HG03097 (cell line): ENCODE data around the gene PEMT.

Source experiments
- ATAC-seq: cut with Tn5 transposase; IDR thresholded peaks from one replicate; pipeline ENCODE4 v1.9.1; 2021; ENCODE audit not compliant: unreplicated experiment, low FRiP score

Gene PEMT

DNA sequence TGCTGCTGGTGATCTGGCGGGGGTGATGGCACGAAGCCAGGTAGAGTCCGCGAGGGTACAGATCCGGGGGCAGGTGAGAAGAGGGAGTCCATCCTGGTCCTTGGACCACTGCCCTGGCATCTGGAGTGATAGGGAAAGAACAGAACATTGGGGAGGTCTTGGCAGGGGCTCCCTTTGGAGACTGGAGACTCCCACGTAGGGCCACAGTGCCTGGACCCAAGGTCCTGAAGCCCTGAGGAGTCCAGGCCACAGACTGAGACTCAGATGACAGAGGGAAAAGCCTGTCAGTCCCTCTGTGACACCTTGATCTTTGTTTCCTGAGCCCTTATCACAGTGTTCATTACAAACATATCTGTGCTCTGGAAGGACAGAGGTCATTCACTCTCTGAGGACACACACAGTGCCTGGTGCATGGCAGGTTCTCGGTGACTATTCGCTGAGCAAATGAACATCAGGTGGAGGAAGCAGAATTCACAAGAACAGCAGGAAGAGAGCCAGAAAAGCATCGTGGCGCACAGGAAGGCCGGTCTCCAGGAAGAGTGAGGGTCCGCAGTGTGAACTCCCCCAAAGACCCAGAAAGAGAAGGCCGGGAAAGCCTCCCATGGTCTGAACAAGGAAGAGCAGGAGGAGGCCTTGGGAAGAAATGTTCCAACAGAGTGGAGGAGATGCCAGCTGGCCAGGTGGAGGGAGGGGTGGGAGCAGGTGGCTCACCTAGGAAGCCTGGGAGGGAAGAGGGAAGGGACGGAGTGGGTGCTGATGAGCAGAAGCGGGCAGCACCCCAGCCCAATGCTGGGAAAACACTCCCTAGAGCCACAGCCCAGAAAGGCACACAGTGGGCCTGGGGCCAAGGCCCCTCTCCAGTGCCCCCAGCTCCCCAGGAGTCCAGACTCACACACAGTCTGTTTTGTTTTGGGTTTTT, 20.5 kb downstream of the PEMT start:
- ATAC-seq = no peak

DNA sequence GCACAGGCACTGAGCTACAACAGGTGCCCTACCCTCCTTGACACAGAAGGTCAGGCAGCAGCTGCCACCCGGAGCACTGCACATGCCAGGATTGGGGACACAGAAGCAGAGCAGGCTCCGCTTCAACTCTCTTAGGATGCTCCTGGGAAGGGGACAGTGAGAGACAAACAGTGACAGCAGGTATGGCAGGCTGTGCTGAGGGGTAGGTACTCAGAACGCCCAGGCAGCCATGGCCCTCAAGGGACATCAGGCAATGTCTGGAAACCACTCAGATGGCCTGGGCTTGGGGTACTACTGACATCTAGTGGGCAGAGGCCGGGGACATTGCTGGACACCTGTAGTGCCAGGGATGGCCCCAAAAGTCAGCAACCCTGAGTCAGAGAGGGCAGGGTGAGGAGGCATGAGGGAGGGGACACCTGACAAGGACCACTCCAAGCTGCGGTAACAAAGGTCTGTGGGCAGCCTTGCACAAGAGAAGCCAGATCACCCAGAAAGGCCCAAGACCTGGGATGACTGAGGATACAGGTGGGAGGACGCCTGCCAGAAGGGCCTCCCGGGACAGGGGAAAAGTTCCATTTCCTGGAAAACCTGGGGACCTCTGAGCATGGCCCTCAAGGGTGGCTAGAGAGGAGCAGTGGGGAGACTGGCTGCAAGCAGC, 21.2 kb downstream of the PEMT start:
- ATAC-seq = no peak

DNA sequence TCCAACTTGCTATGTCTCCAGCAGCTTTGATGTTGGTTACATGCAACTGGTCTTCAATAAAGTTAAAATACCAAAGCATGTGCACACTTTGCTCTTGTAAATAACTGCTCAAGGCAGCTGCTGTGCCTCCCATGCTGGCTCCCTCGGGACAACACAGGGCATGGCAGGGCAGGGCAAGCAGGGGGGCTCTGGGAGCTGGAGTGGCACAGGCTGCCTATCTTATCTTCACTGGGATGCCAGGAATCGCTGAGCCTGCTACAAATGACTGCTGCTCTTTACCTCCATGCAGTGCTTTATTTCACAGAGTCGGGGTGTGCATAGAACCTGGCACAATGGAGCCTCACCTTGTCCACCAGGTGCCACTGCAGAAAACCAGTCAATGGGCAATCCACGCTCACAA, 21.8 kb downstream of the PEMT start:
- no peak for ATAC-seq

DNA sequence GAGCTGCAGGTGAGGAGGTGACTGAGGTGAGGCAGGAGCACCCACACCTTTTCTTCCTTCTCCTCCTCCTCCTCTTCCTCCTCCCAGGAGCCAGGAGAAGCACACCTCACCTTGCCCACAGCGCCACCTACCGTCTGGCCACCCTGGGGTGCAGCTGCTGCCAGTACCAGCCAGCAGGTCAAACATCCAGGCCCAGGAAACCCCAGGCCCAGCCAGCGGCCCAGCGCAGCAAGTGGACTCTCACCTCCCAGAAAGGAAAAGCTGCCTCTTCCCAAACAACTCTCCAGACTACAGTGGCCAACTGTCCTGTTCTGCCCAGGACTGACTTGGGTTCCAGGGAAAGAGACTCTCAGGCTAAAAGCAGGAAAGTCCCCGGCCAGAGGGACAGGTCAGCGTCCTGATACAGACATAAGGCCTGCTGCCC, 22.7 kb downstream of the PEMT start:
- ATAC-seq = no peak

DNA sequence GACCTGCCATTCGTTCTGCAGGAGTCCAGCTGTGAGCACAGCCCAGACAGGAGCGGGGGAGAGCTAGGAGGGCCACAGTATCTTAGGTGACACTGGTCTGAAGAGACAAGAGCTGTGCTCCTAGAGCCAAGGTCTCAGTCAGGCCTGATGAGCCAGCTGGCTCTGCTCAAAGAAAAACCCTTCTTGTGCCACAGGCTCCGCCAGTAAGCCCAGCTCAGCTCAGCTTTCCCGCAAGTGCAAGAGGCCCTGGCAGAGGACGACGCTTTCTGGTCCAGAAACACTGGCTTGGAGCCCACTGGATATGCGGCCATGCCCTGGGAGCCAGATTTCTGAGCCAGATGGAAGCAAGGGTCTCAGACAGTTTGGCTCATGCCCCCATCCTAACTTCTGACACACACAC, 23.9 kb downstream of the PEMT start:
- no peak for ATAC-seq

DNA sequence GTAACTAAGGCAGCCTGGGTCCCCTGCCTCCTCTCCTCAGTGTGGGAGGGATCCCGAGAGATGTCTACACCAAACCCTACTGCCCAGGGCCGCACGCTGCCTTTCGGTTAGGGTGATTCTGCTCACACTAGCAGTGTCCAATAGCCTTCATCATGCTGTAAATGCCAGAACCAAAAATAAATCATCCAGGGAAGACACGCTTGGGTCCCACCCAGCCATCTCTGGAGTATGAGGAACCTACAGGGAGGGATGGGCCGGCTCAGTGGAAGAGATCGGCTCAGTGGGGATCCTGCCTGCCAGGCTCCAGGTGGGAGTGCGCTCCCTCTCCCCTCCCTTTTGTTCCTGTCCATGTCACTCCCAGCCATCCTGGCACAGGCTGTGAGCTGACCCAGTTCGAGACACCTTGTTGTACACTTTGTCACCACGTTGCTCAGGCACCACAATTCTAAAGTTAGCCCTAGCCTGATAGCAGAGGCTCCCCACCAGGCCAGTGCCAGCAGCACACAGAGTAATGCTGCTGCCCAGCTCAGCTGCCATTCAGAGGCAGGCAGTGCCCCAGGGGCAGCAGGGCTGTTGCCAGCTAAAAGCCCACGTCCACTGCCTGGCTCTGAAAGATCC, 24.5 kb downstream of the PEMT start:
- no peak for ATAC-seq

DNA sequence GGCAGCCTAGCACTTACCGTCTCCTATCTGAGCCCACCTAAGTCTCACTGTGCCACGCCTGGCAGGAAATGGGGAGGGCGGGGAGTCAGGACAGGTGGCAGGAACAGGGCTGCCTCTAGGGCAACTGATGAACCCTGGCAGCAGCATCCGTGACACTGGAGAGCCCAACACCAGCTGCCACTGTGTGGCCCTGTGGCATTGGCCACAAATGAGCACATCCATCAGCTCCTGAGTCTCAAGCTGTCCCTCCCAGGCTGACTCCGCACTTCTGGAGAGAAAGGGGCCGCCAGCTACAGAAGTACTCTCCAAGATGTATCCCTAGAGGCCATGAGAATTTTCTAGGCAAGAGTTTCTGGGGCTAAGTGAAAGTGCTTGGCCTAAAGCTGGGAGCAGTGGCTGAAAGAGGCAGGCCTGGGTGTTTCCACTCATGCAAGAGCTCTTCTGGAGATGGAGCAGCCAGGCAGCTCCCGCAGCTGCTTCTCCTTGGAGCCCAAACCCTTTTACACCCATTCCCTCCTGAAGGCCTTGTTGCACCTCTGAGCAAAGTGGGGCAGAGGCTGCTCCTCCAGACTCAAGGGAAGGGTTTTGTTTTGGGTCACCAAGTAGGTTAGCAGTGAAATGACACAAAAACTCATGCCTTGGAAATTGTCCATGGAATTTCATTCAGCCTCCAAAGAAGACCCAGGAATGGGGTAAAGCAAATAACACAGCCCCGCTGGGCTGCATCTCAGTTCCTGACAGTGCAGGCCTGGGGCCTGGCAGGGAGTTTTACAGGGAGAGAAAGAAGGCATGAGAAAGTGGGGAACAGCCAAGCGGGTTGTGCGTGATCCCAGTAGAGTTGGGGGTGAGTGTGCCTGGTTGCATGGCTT, 25.8 kb downstream of the PEMT start:
- no peak for ATAC-seq

DNA sequence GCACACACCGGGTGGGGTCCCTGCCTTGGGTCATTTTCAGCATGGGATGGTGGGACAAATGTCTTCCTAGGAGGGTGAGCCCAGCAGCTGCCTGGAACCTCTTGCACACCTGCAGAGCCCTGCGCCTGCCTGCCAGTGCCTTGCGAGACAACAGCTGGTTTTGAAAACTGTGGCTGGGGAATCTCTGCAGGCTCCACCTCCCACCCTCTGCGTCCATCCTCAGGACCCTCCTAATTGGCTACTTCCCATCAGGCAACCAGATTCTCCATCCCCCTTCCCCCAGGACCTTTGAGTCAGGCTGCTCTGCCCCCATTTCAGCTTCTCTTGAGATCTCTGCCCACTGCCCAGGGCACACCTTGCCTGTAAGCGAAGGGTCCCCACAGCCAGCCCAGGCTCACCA, 26.6 kb downstream of the PEMT start:
- ATAC-seq = no peak

DNA sequence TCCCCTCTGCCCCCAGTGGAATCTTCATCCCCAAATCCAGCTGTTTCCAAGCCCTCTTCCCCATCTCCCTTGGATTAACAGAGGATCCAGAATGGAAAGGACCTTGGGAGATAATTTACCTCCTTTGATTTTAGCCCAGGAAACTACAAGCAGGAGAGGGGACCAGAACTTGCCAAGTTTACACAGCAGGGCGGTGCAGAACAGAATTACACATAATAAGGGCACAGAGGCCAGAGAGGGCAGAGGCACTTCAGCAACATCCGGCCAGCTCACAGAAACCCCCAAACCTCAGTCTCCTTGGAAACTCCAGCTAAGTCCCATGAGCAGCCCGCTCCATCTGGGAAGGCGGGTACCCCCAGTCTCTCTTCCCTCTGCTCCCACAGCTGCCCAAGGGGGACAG, 27.2 kb downstream of the PEMT start:
- no peak for ATAC-seq

DNA sequence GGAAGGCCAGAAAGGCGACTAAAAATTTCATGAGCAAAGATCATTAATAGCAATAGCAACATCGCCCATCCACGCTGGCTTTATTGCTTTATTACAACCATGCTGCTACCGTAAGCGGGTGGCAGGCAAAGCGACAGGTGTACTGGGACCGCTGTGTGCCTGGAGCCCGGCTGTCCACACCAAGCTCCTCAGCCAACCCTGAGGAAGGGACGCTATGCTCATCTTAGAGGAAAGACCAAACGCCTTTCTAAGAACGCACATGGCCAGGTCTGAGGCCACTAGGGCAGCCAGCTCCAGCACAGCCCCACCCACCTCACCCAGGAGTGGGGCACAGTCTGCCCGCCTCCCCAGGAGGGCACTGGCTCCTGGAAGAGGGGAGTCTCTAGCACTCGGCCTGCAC, 28.0 kb downstream of the PEMT start:
- ATAC-seq = no peak

DNA sequence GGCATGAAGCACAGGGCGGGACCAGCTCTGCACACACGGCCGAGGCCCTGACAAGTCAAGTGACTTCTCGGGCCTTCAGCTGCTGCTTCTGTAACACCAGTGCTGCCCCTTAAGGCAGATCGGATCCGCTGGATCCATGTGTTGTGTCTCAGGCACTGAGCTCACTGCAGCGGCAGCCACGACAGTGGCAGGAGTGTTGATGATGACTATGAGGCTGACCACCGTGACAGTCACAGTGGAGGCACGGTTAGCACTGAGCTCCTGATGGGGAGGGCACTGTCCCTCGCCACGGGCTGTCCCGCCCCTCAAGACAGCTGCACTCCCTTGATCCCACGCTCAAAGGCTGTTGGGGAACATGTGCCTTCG, 29.4 kb downstream of the PEMT start:
- no peak for ATAC-seq

DNA sequence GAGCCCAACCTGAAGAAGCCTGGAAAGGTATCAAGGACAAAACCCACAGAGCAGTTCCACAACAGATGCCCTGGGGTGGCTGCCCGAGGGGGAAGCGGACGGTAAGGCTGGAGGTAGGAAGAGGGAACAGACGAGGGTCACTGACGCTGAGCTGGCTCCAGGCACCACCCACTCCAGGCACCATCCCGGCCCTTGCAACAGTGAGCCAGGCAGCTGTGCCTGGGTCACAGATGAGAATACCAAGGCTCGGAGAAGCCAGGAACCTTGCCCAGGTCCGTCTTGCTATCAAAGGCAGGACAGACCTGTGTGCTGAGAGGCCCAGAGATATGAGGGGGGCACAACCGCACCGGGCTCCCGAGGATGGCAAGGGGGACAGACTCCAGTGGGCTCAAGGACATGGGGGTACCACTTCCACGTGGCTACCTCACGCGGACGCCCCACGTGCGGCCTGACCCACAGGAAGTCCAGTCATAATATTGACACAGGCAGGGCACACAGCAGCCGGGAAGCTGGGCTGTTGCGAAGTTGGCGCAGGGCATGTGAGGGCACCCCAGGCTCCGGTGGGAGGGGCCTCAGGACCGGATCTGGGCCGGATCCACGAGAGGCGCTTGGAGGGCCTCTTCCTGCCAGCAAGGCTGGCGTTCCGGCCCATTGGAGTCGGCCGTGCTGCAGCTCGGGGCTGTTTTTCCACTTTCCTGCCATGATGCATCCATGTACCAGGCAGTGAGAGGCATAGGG, 29.9 kb downstream of the PEMT start:
- no peak for ATAC-seq

DNA sequence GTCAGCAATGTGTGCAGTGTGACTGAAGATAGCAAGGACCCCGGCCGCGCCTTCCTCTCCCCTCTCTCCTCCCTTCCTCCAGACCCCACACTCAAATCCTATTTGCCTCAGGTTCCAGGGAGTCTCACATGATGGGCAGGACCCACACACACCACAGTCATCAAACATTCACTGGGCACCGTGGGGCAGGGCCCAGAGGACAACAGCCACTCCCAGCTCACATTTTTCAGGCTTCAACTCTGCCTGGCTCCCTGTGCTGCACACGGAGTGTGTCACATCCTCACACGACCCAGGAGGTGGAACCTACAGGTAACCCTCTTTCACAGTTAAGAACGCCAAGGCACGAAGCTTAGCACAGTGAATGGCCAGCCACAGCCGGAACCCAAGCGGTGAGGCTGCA, 30.5 kb downstream of the PEMT start:
- no peak for ATAC-seq

DNA sequence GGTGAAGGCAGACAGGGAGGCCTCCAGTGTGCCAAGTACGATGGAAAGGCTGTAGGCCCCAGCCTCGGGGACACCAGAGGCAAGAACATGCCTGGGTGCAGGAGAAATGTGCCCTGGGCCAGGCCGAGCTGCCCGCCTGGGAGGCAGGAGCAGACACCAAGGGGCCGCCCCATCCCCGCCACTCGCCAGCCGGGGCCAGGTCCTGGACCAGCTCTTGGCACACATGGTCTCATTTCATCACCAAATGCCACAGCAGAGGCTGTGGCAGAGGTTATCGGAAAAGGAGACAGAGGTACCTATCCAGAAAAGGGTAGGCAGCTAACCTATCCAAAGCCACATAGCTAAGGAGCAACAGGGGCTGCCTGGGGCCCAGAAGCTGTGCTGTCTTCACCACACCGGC, 31.3 kb downstream of the PEMT start:
- no peak for ATAC-seq

DNA sequence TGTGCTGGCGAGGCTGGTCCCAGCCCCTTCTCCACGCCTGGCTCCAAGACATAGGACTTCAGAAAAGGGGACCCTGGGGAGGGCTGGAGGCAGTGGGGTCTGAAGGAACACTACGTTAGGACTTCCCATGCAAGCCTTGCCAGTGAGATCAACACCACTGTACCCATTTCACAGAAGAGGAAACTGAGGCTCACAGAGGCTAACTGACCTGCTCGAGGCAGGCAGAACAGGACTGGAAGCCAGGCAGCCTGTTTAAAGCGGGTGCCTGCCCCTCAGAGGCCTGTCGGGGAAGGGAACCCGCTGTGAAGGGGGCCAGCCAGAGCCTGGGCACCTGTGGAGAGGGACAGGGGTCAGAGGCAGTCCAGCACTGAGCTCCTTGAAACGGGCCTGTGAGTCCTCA, 32.3 kb downstream of the PEMT start:
- no peak for ATAC-seq

DNA sequence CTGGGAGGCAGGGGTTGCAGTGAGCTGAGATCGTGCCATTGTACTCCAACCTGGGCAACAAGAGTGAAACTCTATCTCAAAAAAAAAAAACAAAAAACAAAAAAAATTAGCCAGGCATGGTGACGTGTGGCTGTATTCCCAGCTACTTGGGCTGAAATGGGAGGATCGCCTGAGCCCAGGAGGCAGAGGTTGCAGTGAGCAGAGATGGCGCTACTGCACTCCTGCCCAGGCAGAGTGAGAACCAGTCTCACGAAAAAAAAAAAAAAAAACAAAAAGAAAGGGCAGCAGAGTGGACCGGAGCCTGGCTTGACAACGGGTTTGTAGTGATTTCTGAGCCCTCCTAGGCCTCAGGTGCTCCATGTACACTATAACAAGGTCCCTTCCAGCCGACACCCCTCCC, 33.1 kb downstream of the PEMT start:
- ATAC-seq = no peak

DNA sequence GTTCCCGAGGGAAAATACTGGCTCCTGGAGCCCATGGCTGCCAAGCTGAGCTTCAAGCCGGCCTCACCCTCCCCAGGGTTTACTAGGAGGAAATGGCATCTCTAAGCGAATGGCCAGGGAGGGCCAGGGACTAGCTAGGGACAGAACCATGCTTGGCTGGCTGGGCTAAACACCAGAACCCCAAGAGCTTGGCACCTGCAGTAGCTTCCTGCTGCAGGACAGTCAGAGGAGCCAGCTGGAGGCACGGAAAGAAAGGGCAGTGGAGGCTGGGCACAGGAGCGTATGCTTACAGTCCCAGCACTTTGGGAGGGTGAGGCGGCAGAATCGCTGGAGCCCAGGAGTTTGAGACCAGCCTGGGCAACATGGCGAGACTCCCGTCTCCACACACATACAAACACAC, 33.7 kb downstream of the PEMT start:
- no peak for ATAC-seq

DNA sequence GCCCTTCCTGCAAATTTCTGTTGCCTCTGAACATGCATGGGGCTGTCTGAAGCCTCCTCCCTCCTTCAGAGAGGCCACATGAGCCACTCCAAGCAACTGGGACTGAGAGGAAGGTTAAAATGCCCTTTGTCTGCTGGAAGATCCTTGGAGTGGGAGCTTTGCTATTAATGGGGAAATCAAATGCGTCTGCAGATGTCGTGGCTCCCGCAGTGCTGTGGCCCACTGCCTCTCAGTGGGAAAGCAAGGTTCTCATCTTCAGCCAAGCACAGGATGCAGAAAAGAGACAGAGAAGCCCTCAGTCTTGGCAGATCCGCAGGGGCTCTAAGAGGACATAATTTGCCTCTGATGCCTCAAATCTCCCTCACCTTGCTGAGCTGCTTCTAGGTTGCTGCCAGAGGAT, 34.8 kb downstream of the PEMT start:
- no peak for ATAC-seq

DNA sequence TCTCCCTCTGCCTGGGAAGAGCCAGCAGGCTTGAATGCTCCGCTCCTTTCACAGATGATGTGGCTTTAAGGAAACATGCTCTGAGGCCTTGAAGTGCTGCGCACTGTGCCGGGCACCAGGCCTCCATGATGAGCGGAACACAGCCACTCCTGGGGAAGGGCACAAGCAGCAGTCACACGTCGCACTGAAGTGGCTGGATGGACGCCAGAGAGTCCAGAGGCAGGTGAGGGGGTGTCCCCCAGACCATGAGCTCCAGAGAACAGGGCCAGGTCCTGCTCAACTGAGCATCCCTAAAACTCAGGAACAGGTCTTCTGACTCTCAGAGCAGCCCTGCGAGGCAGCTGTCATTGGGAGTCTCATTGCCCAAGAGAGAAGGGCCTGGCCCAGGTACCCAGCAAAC, 35.6 kb downstream of the PEMT start:
- ATAC-seq = no peak

DNA sequence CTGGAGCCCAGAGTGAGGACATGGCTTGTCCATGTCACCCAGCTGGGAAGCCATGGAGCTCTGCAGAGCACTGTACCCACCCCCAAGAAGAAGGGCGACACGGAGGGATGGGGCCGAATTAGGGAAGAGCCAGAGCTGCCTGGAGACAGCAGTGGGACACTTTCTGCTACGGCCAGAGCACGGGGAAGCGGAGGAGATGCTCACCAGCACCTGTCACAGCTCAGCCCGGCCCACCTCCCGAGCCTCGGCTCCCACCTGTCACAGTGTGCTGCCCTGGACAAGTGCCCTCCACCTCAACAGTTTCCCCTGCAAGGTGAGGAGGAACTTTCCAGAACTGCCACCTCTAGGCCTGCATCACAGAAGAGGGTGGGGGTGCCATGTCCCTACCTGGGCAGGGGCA, 36.4 kb downstream of the PEMT start:
- ATAC-seq = no peak
